ENCODE measurements around the gene ALK. TPM values are rescaled to one million over a fixed set of nuclear protein-coding genes. Genes with fewer than 3 reads are reported as not detected.

The ALK gene
- total RNA-seq, 2 donors from 2014 or later: not detected

- Mint-ChIP-seq H3K4me1 (no peaks in the 10 kb centered on the region), H3K27me3 (peaks cover 16% of the 10 kb centered on the region), H3K36me3 (ENCODE audit: low read depth) (peaks cover 2% of the 10 kb centered on the region), H3K27ac (no peak overlapping the region), H3K4me3 (no peak overlapping the region)
- DNase-seq (no peak), ATAC-seq (no peak)
- H3K9me3 ChIP-seq (ENCODE audit: control insufficient read depth, low read length, poor library complexity, severe bottlenecking): no peaks in the 10 kb centered on the region
Measured at GRCh38 chr2:29502460-29502911, 418.9 kb downstream of the ALK start.

DNA sequence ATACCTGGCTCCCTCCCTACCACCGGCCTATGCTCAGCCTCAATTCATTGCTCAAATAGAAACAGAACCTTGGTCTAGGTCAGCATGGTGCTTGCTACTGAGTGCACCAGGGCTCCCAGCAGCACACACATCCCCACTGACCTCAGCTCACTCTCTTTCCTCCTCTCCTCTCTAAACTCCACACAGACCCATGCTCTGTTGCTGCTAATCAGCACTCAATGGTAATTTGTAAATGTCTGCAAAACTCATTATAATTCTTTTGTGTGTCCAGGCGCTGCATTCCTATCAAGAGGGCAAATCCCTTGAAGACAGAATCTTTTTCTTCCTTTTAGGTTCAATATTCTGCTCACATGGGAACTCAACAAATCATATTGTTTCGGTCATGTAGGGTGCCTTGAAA, 424.0 kb downstream of the ALK start:
- H3K9me3 ChIP-seq (ENCODE audit: control insufficient read depth, low read length, poor library complexity, severe bottlenecking): no peaks in the 10 kb centered on the region
- Mint-ChIP-seq H3K27me3 (peaks cover 5% of the 10 kb centered on the region), H3K4me3 (no peak overlapping the region), H3K27ac (no peak overlapping the region), H3K36me3 (ENCODE audit: low read depth) (no peaks in the 10 kb centered on the region), H3K4me1 (no peaks in the 10 kb centered on the region)
- DNase-seq (no peak), ATAC-seq (no peak)

GRCh38 chr2:29496198-29496597, 425.2 kb downstream of the ALK start:
- Mint-ChIP-seq H3K27ac (no peak overlapping the region), H3K27me3 (peaks cover 5% of the 10 kb centered on the region), H3K4me1 (no peaks in the 10 kb centered on the region), H3K36me3 (ENCODE audit: low read depth) (no peaks in the 10 kb centered on the region), H3K4me3 (no peak overlapping the region)
- H3K9me3 ChIP-seq (ENCODE audit: control insufficient read depth, low read length, poor library complexity, severe bottlenecking): no peaks in the 10 kb centered on the region
- ATAC-seq: no peak
- DNase-seq: no peak

- Mint-ChIP-seq H3K27me3 (peaks cover 5% of the 10 kb centered on the region), H3K27ac (no peak overlapping the region), H3K36me3 (ENCODE audit: low read depth) (no peaks in the 10 kb centered on the region), H3K4me3 (no peak overlapping the region), H3K4me1 (no peaks in the 10 kb centered on the region)
- no peaks in the 10 kb centered on the region for H3K9me3 ChIP-seq (ENCODE audit: control insufficient read depth, low read length, poor library complexity, severe bottlenecking)
- DNase-seq (no peak), ATAC-seq (no peak)
Measured at GRCh38 chr2:29495536-29496060, 425.8 kb downstream of the ALK start.

GRCh38 chr2:29495068-29495467, 426.3 kb downstream of the ALK start:
- peaks cover 5% of the 10 kb centered on the region for H3K27me3 Mint-ChIP-seq
- no peak overlapping the region for H3K4me3 Mint-ChIP-seq

DNA sequence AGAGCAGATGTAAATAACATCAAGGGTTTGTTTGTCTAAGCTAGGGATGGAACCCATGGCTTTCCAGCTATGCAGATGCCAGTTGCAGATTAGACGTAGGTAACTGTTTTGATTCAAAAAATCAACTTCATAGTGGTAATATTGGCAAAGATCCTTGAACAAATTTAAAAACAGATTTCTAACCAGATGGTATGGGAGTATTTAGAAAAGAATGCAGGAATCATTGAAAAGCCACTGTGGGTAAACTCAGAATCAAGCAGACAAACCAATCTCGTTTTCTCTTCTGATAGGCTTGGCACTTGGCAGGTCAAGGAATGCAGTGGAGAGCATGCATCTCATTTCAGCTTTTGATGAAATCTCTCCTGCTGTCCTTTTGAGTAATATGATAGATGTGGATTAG, 428.7 kb downstream of the ALK start:
- DNase-seq (no peak), ATAC-seq (no peak)
- peaks cover 6% of the 10 kb centered on the region for H3K27me3 Mint-ChIP-seq
- no peaks in the 10 kb centered on the region for H3K9me3 ChIP-seq (ENCODE audit: control insufficient read depth, low read length, poor library complexity, severe bottlenecking)
- no peaks in the 10 kb centered on the region for H3K4me1 Mint-ChIP-seq
- H3K36me3 Mint-ChIP-seq (ENCODE audit: low read depth): no peaks in the 10 kb centered on the region
- H3K27ac Mint-ChIP-seq: no peak overlapping the region
- no peak overlapping the region for H3K4me3 Mint-ChIP-seq

More at GRCh38 chr2:29495068-29495467, 426.3 kb downstream of the ALK start:
- Mint-ChIP-seq H3K4me1 (no peaks in the 10 kb centered on the region), H3K36me3 (ENCODE audit: low read depth) (no peaks in the 10 kb centered on the region), H3K27ac (no peak overlapping the region)
- no peak for ATAC-seq
- DNase-seq: no peak
- no peaks in the 10 kb centered on the region for H3K9me3 ChIP-seq (ENCODE audit: control insufficient read depth, low read length, poor library complexity, severe bottlenecking)

- ATAC-seq (no peak), DNase-seq (no peak)
- Mint-ChIP-seq H3K27ac (no peak overlapping the region), H3K27me3 (peaks cover 18% of the 10 kb centered on the region), H3K4me1 (no peaks in the 10 kb centered on the region), H3K36me3 (ENCODE audit: low read depth) (peaks cover 3% of the 10 kb centered on the region), H3K4me3 (no peak overlapping the region)
- no peaks in the 10 kb centered on the region for H3K9me3 ChIP-seq (ENCODE audit: control insufficient read depth, low read length, poor library complexity, severe bottlenecking)
Measured at GRCh38 chr2:29490045-29490444, 431.3 kb downstream of the ALK start.

- Mint-ChIP-seq H3K27me3 (peaks cover 18% of the 10 kb centered on the region), H3K4me1 (no peaks in the 10 kb centered on the region)
Measured at GRCh38 chr2:29489568-29489967, 431.8 kb downstream of the ALK start.

GRCh38 chr2:29487967-29488555, 433.3 kb downstream of the ALK start:
- ATAC-seq (no peak), DNase-seq (no peak)
- Mint-ChIP-seq H3K4me3 (no peak overlapping the region), H3K27me3 (peaks cover 18% of the 10 kb centered on the region), H3K4me1 (no peaks in the 10 kb centered on the region), H3K36me3 (ENCODE audit: low read depth) (peaks cover 3% of the 10 kb centered on the region), H3K27ac (no peak overlapping the region)
- H3K9me3 ChIP-seq (ENCODE audit: control insufficient read depth, low read length, poor library complexity, severe bottlenecking): no peaks in the 10 kb centered on the region

More at GRCh38 chr2:29489568-29489967, 431.8 kb downstream of the ALK start:
- H3K9me3 ChIP-seq (ENCODE audit: control insufficient read depth, low read length, poor library complexity, severe bottlenecking): no peaks in the 10 kb centered on the region
- DNase-seq (no peak), ATAC-seq (no peak)
- Mint-ChIP-seq H3K4me3 (no peak overlapping the region), H3K27ac (no peak overlapping the region), H3K36me3 (ENCODE audit: low read depth) (peaks cover 3% of the 10 kb centered on the region)

GRCh38 chr2:29485631-29486030, 435.8 kb downstream of the ALK start:
- H3K4me1 Mint-ChIP-seq: no peaks in the 10 kb centered on the region
- H3K36me3 Mint-ChIP-seq (ENCODE audit: low read depth): peaks cover 3% of the 10 kb centered on the region
- H3K27ac Mint-ChIP-seq: no peak overlapping the region
- DNase-seq (no peak), ATAC-seq (no peak)
- no peaks in the 10 kb centered on the region for H3K9me3 ChIP-seq (ENCODE audit: control insufficient read depth, low read length, poor library complexity, severe bottlenecking)
- no peak overlapping the region for H3K4me3 Mint-ChIP-seq
- peaks cover 25% of the 10 kb centered on the region for H3K27me3 Mint-ChIP-seq

- peaks cover 3% of the 10 kb centered on the region for H3K36me3 Mint-ChIP-seq (ENCODE audit: low read depth)
- no peaks in the 10 kb centered on the region for H3K9me3 ChIP-seq (ENCODE audit: control insufficient read depth, low read length, poor library complexity, severe bottlenecking)
- peaks cover 30% of the 10 kb centered on the region for H3K27me3 Mint-ChIP-seq
- peaks cover 2% of the 10 kb centered on the region for H3K4me1 Mint-ChIP-seq
- no peak overlapping the region for H3K4me3 Mint-ChIP-seq
- ATAC-seq (no peak), DNase-seq (no peak)
- H3K27ac Mint-ChIP-seq: no peak overlapping the region
Measured at GRCh38 chr2:29485117-29485516, 436.3 kb downstream of the ALK start.

DNA sequence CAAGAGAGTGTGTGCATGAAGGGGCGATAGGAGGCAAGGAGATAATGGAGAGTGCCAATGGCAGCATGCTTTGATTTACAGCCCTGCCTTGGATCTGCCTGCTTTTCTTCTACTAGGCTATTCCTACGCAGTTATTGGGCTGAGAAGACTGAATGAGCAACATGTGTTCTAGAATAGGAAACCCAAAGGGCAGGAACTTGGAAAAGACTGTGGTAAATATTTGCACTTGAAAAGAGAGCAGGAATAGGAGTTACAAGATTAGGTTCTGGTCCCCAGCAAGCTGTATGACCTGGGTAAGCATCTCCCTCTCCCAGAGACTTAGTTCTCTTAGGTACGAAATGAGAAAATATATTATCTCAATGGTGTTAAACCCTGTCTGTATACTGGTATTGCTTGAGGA, 438.5 kb downstream of the ALK start:
- Mint-ChIP-seq H3K27ac (no peak overlapping the region), H3K4me3 (no peak overlapping the region), H3K27me3 (peaks cover 43% of the 10 kb centered on the region), H3K36me3 (ENCODE audit: low read depth) (peaks cover 3% of the 10 kb centered on the region), H3K4me1 (peaks cover 2% of the 10 kb centered on the region)
- DNase-seq (no peak), ATAC-seq (no peak)
- no peaks in the 10 kb centered on the region for H3K9me3 ChIP-seq (ENCODE audit: control insufficient read depth, low read length, poor library complexity, severe bottlenecking)

DNA sequence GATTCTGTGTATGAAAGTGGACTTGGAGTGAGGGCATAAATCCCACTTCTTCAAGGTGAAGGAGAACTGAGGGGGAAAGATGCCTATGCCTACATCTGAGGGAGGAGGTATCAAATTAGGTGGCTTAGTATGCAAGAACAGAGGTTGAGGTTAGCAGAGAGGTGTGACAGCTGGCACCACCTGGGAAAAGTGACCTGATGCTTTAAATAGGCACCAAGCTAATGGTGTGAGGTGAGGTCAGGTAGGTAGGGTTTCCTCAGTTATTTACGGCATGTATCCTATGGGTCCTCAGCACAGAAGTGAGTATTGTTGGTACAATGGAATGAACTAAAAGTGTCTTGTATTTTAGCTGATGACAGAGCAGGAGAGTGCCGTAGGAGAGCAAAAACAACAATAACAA, 439.0 kb downstream of the ALK start:
- H3K4me1 Mint-ChIP-seq: peaks cover 2% of the 10 kb centered on the region
- H3K27me3 Mint-ChIP-seq: peaks cover 46% of the 10 kb centered on the region
- no peak overlapping the region for H3K27ac Mint-ChIP-seq

GRCh38 chr2:29481313-29481712, 440.1 kb downstream of the ALK start:
- no peaks in the 10 kb centered on the region for H3K9me3 ChIP-seq (ENCODE audit: control insufficient read depth, low read length, poor library complexity, severe bottlenecking)
- peaks cover 51% of the 10 kb centered on the region for H3K27me3 Mint-ChIP-seq
- no peak overlapping the region for H3K27ac Mint-ChIP-seq
- H3K4me3 Mint-ChIP-seq: no peak overlapping the region
- ATAC-seq (no peak), DNase-seq (no peak)
- peaks cover 2% of the 10 kb centered on the region for H3K4me1 Mint-ChIP-seq
- H3K36me3 Mint-ChIP-seq (ENCODE audit: low read depth): peaks cover 3% of the 10 kb centered on the region

More for the DNA sequence above, 439.0 kb downstream of the ALK start:
- ATAC-seq: no peak
- Mint-ChIP-seq H3K4me3 (no peak overlapping the region), H3K36me3 (ENCODE audit: low read depth) (peaks cover 3% of the 10 kb centered on the region)
- DNase-seq: no peak
- no peaks in the 10 kb centered on the region for H3K9me3 ChIP-seq (ENCODE audit: control insufficient read depth, low read length, poor library complexity, severe bottlenecking)

All from T-helper 17 cell (primary cell).